ENCODE measurements around the gene LUZP2.
A peak's percentile ranks its signal among the peaks of the same experiment; 100 is the strongest.

LUZP2 gene

GRCh38 chr11:24489477-24489876 is 7.4 kb upstream of the LUZP2 start:
- no peak for TF ChIP-seq CTCF (conservative IDR thresholded peaks at IDR 0.05; ENCODE audit: low read depth)
- POLR2A ChIA-PET (ENCODE audit: low non-redundant PET): no interaction called here
- CTCF ChIA-PET: interaction anchor here (0.7 kb wide), 1 partner anchor 88 kb away, joined by 4 read pairs; no protein-coding TSS in a partner anchor
- no peak overlapping the region for H3K27ac ChIP-seq
- no peak for DNase-seq (ENCODE audit: low spot score)

DNA sequence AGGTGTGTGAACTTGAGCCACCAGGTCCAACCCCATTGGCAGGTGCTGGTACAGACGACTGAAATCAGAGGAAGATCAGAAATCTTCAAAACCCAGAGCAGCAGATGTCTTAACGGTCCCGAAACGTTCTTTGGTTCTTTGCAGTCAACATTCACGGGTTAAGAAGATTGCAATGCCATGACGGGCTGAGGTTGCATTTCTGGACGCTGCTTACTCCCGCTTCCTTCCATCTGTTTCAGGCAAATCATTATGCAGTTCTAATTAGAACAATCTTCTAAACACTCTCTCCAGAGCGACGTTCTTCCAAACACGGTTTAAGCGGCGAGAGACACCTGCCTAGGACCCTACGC is 492 bp upstream of the LUZP2 start:
- POLR2A ChIA-PET (ENCODE audit: low non-redundant PET): no interaction called here
- TF ChIP-seq CTCF (conservative IDR thresholded peaks at IDR 0.05; ENCODE audit: low read depth): no peak
- no peak overlapping the region for H3K27ac ChIP-seq
- CTCF ChIA-PET: no interaction called here
- DNase-seq (ENCODE audit: low spot score): no peak

- H3K27ac ChIP-seq: no peak overlapping the region
- no peak for TF ChIP-seq CTCF (conservative IDR thresholded peaks at IDR 0.05; ENCODE audit: low read depth)
- ChIA-PET POLR2A (ENCODE audit: low non-redundant PET) (no interaction called here), CTCF (no interaction called here)
- no peak for DNase-seq (ENCODE audit: low spot score)
Measured at GRCh38 chr11:24497831-24498230, 978 bp downstream of the LUZP2 start.

- POLR2A ChIA-PET (ENCODE audit: low non-redundant PET): no interaction called here
- TF ChIP-seq CTCF (conservative IDR thresholded peaks at IDR 0.05; ENCODE audit: low read depth): no peak
- CTCF ChIA-PET: no interaction called here
- no peak overlapping the region for H3K27ac ChIP-seq
- DNase-seq (ENCODE audit: low spot score): no peak
Measured at GRCh38 chr11:24502425-24502824, 5.6 kb downstream of the LUZP2 start.

- ChIA-PET CTCF (no interaction called here), POLR2A (ENCODE audit: low non-redundant PET) (no interaction called here)
- H3K27ac ChIP-seq: no peak overlapping the region
- DNase-seq (ENCODE audit: low spot score): peak; percentile 1
- TF ChIP-seq CTCF (conservative IDR thresholded peaks at IDR 0.05; ENCODE audit: low read depth): no peak
Measured at GRCh38 chr11:24509114-24509513, 12.3 kb downstream of the LUZP2 start.

DNA sequence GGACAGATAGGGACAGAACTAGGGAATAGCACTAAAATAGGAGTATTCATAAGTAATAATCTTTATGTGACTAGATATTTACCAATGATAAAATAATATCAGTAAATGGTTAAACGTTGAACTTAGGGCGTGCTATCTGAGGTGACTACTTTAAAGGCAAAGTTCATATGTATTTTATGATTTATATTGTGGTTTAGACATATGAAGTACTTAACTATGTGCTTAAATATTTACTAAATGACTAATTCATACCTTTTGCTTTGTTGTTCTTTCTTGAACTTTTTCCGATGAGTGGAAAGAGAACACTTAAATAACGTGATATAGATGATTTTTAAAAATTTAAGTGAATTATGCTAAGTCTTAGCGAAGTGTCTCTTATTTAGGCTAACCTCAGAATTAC is 14.7 kb downstream of the LUZP2 start:
- no peak overlapping the region for H3K27ac ChIP-seq
- CTCF ChIA-PET: no interaction called here
- peak; percentile 1 for DNase-seq (ENCODE audit: low spot score)
- POLR2A ChIA-PET (ENCODE audit: low non-redundant PET): no interaction called here
- no peak for TF ChIP-seq CTCF (conservative IDR thresholded peaks at IDR 0.05; ENCODE audit: low read depth)

Measured in RWPE1 (cell line).